ENCODE measurements around the gene TMEM119. TPM values are rescaled to one million over a fixed set of nuclear protein-coding genes. Genes with fewer than 3 reads are reported as not detected.
A peak's percentile ranks its signal among the peaks of the same experiment; 100 is the strongest.

Gene TMEM119
- total RNA-seq, 4 donors from 2014 or later: 2.3 to 5.9 (median 4.5) TPM

DNA sequence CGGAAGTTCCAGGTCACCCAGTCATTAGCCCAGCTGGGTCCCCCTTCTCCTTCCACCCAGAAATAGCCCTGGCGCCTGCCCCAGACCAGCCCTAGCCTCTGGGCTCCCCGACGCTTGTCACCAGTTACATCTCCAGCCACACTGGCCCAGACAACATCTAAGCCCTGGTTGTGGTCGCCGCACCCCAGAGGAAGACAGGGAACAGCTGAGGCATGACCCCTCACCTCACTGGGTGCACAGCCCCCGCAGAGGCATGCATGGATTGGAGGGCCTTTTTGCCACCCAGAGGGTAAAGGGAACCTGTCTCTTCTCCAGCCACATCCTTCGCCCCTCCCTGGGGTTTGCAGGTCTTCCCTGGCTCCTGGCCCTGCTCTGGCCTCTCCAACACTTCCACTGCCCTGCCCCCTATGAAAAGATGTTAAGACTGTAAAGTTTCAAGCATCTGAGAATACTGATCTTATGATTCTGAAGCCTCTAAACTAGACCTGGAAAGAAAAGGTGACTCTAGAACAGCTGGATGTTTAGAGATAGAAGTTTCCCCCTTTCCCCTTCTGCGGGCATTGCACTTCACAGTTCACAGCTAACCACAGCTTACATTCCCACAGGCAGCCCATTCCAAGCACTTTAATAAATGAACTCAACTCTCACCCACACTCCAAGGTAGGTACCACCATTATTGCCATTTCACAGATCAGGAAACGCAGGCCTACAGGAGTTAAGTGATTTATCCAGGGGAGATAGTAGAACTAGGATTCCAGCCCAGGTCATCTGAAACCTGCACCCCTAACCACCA lies 14.7 kb downstream of the TMEM119 start:
- 60 to 88% methylated on average over 1 to 2 of the region's 10 CpGs for WGBS, 2 donors (ENCODE audit: low coverage in 1 of 2)
- Histone ChIP-seq H3K4me1 (peaks cover 0 to 16% (median 0%) of the 10 kb centered on the region in 3 donors), H3K36me3 (no peaks in the 10 kb centered on the region), H3K4me3 (no peak overlapping the region), H3K27ac (no peak overlapping the region), H3K9me3 (no peaks in the 10 kb centered on the region), H3K27me3 (peaks cover 3% of the 10 kb centered on the region)
- no peak for ATAC-seq
- TF ChIP-seq POLR2AphosphoS5 (IDR thresholded peaks at IDR 0.05): no peak
- TF ChIP-seq EP300 (IDR thresholded peaks at IDR 0.05): no peak
- TF ChIP-seq, protein P1, sequence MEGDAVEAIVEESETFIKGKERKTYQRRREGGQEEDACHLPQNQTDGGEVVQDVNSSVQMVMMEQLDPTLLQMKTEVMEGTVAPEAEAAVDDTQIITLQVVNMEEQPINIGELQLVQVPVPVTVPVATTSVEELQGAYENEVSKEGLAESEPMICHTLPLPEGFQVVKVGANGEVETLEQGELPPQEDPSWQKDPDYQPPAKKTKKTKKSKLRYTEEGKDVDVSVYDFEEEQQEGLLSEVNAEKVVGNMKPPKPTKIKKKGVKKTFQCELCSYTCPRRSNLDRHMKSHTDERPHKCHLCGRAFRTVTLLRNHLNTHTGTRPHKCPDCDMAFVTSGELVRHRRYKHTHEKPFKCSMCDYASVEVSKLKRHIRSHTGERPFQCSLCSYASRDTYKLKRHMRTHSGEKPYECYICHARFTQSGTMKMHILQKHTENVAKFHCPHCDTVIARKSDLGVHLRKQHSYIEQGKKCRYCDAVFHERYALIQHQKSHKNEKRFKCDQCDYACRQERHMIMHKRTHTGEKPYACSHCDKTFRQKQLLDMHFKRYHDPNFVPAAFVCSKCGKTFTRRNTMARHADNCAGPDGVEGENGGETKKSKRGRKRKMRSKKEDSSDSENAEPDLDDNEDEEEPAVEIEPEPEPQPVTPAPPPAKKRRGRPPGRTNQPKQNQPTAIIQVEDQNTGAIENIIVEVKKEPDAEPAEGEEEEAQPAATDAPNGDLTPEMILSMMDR (IDR thresholded peaks at IDR 0.05): no peak
- TF ChIP-seq POLR2A (IDR thresholded peaks at IDR 0.05): no peak

DNA sequence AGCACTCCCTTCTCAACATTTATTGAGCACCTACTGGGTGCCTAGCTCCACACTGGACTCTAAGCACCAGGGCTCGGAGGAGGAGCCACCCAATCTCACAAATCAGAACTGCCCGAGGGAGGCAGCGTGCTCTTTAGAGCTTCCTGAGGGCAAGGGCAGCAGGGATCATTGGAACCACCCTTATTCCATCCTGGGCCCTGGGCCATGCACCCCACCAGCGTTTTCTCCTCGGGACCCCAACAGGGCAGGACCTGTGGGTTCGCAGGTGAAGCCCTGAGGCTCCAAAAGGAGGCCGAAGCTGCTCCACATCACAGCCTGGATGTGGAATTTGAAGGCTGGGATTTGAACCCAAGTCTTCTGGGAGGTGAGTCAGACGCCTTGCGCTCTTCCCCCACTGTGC lies 15.4 kb downstream of the TMEM119 start:
- Histone ChIP-seq H3K36me3 (no peaks in the 10 kb centered on the region), H3K27me3 (no peaks in the 10 kb centered on the region), H3K9me3 (no peaks in the 10 kb centered on the region), H3K4me1 (peaks cover 0 to 16% (median 0%) of the 10 kb centered on the region in 3 donors), H3K27ac (no peak overlapping the region), H3K4me3 (no peak overlapping the region)
- ATAC-seq: no peak
- no peak for TF ChIP-seq EP300 (IDR thresholded peaks at IDR 0.05)
- no peak for TF ChIP-seq POLR2A (IDR thresholded peaks at IDR 0.05)
- TF ChIP-seq, protein P1 (IDR thresholded peaks at IDR 0.05): no peak
- TF ChIP-seq POLR2AphosphoS5 (IDR thresholded peaks at IDR 0.05): no peak
- WGBS, 2 donors (ENCODE audit: low coverage in 1 of 2): 80 to 84% methylated on average over 2 to 3 of the region's 9 CpGs

DNA sequence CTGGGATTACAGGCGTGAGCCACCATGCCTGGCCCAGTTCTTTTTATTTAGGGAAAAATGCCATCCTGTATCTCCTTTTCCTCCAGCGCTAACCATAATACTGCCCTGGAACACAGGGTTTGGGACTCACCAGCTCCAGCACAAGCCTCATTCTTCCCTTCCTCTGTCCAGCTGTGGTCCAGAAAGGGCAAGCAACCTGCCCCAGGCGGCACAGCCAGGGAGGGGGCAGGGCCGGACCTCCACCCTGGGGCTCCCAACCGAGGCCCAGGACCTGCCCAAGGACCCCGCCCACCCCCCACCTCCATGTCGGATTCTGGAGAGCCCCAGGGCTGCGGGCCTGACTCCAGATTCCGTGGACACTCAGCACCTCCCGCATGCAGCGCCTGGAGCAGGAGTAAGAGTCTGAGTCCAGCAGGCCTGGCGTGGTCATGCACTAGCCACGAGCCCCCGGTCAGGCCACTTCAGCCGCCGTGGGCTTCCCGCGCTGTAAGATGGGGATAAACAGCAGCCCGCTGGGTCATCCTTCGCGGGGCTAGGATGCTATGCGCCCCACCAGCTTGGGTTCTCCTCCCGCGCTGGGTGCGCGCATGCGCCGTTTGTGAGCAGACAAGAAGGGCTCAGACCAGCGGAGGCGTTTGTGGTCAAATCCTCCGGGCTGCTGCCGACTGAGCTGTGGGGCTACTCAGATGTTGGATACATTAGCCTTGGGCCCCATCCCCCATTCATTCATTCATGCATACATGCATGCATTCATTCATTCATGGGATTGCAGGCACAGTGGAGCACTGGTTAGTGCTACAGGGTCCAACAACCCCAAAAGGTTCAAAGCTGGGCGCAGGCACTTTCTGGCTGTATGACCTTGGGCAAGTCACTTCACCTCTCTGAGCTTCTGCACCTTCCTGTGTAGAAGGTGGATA lies 16.3 kb downstream of the TMEM119 start:
- Histone ChIP-seq H3K4me3 (no peak overlapping the region), H3K27me3 (no peaks in the 10 kb centered on the region), H3K36me3 (no peaks in the 10 kb centered on the region), H3K4me1 (peaks cover 0 to 16% (median 0%) of the 10 kb centered on the region in 3 donors), H3K9me3 (no peaks in the 10 kb centered on the region), H3K27ac (peak overlapping the region in 3 of 4 donors; percentile 26 to 58 (median 35))
- TF ChIP-seq POLR2AphosphoS5 (IDR thresholded peaks at IDR 0.05): no peak
- TF ChIP-seq, protein P1 (IDR thresholded peaks at IDR 0.05): no peak
- no peak for ATAC-seq
- 95% methylated on average over 3 of the region's 33 CpGs; no CpG with 5 or more reads in 1 of the 2 donors for WGBS, 2 donors (ENCODE audit: low coverage in 1 of 2)

DNA sequence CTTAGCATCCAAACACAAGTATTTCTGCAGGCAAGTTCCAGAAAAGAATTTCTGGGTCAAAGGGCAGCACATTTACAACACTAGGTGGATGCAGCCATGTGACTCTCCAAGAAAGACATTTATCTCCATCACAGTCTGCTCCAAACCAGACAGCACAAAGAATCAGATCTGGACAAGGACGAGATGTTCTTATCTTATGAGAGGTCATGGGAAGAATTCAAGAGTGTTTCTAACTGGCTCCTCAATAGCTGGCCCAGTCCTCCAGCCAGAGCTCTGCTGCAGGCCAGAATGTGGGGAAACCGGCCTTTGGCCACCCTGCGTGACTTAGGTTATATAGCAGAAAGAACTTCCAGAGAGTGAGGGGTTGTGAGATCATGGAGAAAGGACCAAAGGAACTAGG lies 17.4 kb downstream of the TMEM119 start:
- Histone ChIP-seq H3K36me3 (no peaks in the 10 kb centered on the region), H3K27me3 (no peaks in the 10 kb centered on the region), H3K9me3 (no peaks in the 10 kb centered on the region), H3K4me3 (no peak overlapping the region), H3K27ac (peak overlapping the region in 3 of 4 donors; percentile 17 to 58 (median 35)), H3K4me1 (peaks cover 0 to 16% (median 0%) of the 10 kb centered on the region in 3 donors)
- TF ChIP-seq POLR2A (IDR thresholded peaks at IDR 0.05): no peak
- TF ChIP-seq, protein P1 (IDR thresholded peaks at IDR 0.05): no peak
- TF ChIP-seq POLR2AphosphoS5 (IDR thresholded peaks at IDR 0.05): no peak
- TF ChIP-seq EP300 (IDR thresholded peaks at IDR 0.05): no peak
- ATAC-seq: peak; percentile 81
- 33 to 60% methylated on average over 1 to 3 of the region's 3 CpGs for WGBS, 2 donors (ENCODE audit: low coverage in 1 of 2)
